H1 (cell line): ENCODE data around the gene GCNT1.

Experiments used
- ATF2 ChIP-seq: IDR thresholded peaks from 2 replicates; pipeline ENCODE4 v1.6.1; 2012; ENCODE audit warnings: low read length, inconsistent platforms
- EP300 ChIP-seq, 2 experiments: IDR thresholded peaks; 1 replicate in 1 of 2; 2 replicates in 1 of 2; pipeline ENCODE4 v1.6.1; 2011 to 2012; ENCODE audit warnings: low read depth in 2 of 2, low read length in 2 of 2, mild to moderate bottlenecking in 2 of 2, borderline replicate concordance in 1 of 2, inconsistent platforms in 1 of 2, moderate library complexity in 1 of 2
- POLR2A ChIP-seq, 2 experiments: IDR thresholded peaks; 1 replicate in 1 of 2; 2 replicates in 1 of 2; pipeline ENCODE4 v1.6.1; 2011; ENCODE audit warnings: low read depth in 2 of 2, low read length in 2 of 2, mild to moderate bottlenecking in 2 of 2; ENCODE audit errors: control extremely low read depth in 1 of 2
- POLR2AphosphoS5 ChIP-seq: IDR thresholded peaks from 2 replicates; pipeline ENCODE4 v1.6.1; 2011; ENCODE audit warnings: low read depth, low read length
- SP1 ChIP-seq: IDR thresholded peaks from 2 replicates; pipeline ENCODE4 v1.6.1; 2011; ENCODE audit warnings: low read depth, low read length
- ZNF274 ChIP-seq: IDR thresholded peaks from 2 replicates; pipeline ENCODE4 v1.7.0; 2012; ENCODE audit warnings: low read length, borderline replicate concordance; ENCODE audit errors: extremely low read depth
- TF ChIP-seq, protein P1 (sequence below), 3 experiments: IDR thresholded peaks; 1 replicate in 2 of 3; 2 replicates in 1 of 3; pipeline versions ENCODE4 v1.5.1 to v1.6.1; 2011; ENCODE audit warnings: low read length in 3 of 3, mild to moderate bottlenecking in 3 of 3, inconsistent platforms in 2 of 3, low read depth in 1 of 3, moderate library complexity in 1 of 3; ENCODE audit not compliant: insufficient read depth in 1 of 3; ENCODE audit errors: control extremely low read depth in 1 of 3
- TF ChIP-seq, protein P2 (sequence below): IDR thresholded peaks from 2 replicates; pipeline ENCODE4 v1.6.1; 2011; ENCODE audit warnings: low read depth, mild to moderate bottlenecking, low read length; ENCODE audit not compliant: insufficient read depth

DNA sequence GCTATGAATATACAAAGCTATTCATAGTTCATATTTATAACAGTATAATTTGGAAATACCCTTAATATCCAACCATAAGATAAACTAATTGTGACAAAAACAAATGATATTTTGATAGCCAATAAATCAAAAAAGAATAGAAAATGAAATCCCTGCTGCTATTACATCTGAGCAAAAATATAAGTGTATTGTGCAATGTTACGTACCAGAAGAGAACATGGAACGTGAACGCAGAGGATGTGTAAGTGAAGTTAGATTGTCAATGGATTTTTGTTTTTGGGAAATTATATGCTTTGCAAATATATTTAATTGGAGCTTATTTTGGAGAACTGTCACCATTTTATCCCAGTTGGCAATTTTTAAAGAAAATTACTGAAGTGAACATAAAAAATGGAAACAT is 15.4 kb downstream of the GCNT1 start:
- TF ChIP-seq, protein P1, sequence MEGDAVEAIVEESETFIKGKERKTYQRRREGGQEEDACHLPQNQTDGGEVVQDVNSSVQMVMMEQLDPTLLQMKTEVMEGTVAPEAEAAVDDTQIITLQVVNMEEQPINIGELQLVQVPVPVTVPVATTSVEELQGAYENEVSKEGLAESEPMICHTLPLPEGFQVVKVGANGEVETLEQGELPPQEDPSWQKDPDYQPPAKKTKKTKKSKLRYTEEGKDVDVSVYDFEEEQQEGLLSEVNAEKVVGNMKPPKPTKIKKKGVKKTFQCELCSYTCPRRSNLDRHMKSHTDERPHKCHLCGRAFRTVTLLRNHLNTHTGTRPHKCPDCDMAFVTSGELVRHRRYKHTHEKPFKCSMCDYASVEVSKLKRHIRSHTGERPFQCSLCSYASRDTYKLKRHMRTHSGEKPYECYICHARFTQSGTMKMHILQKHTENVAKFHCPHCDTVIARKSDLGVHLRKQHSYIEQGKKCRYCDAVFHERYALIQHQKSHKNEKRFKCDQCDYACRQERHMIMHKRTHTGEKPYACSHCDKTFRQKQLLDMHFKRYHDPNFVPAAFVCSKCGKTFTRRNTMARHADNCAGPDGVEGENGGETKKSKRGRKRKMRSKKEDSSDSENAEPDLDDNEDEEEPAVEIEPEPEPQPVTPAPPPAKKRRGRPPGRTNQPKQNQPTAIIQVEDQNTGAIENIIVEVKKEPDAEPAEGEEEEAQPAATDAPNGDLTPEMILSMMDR (IDR thresholded peaks at IDR 0.05; ENCODE audit: control extremely low read depth in 1 of 3, insufficient read depth in 1 of 3, low read depth in 1 of 3, low read length in 3 of 3), result no peak
- TF ChIP-seq EP300 (IDR thresholded peaks at IDR 0.05; ENCODE audit: borderline replicate concordance in 1 of 2, low read depth in 2 of 2, low read length in 2 of 2), result no peak
- no peak for TF ChIP-seq POLR2AphosphoS5
- no peak for TF ChIP-seq SP1
- no peak for TF ChIP-seq ATF2
- TF ChIP-seq, protein P2, sequence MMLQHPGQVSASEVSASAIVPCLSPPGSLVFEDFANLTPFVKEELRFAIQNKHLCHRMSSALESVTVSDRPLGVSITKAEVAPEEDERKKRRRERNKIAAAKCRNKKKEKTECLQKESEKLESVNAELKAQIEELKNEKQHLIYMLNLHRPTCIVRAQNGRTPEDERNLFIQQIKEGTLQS, result no peak
- no peak for TF ChIP-seq POLR2A (IDR thresholded peaks at IDR 0.05; ENCODE audit: control extremely low read depth in 1 of 2, low read depth in 2 of 2, low read length in 2 of 2)
- TF ChIP-seq ZNF274, result no peak
